GM23338 (cell line): ENCODE measurements around the gene RAB9B. TPM values are rescaled to one million over a fixed set of nuclear protein-coding genes. Genes with fewer than 3 reads are reported as not detected.

Experiments used
- ATAC-seq: fragments of 200-7000 bp; cut with Tn5 transposase; 3 replicates; pipeline ENCODE4 v1.9.1; 2020
- DNase-seq: peaks from one replicate; pipeline ENCODE4 v3.0.0-alpha.2; 2015; ENCODE audit warnings: low spot score
- H2AFZ ChIP-seq: fragments of 200-600 bp; sonication (generic); 2 replicates; pipeline ENCODE4 v1.8.0; 2016; ENCODE audit warnings: antibody characterized with exemption, mild to moderate bottlenecking, moderate library complexity
- H3F3A ChIP-seq: fragments of 200-600 bp; sonication (generic); replicated peaks from 2 replicates; pipeline ENCODE4 v1.8.0; 2017; ENCODE audit warnings: antibody characterized with exemption, mixed run types, low read depth
- H3K27ac ChIP-seq: fragments of 200-600 bp; sonication (generic); 2 replicates; pipeline ENCODE4 v1.6.1; 2016; ENCODE audit warnings: low read depth
- H3K27me3 ChIP-seq: fragments of 200-600 bp; sonication (generic); 2 replicates; pipeline ENCODE4 v1.8.0; 2016; ENCODE audit warnings: mild to moderate bottlenecking, mixed run types, moderate library complexity; ENCODE audit not compliant: insufficient read depth
- H3K36me3 ChIP-seq: fragments of 200-600 bp; sonication (generic); 2 replicates; pipeline ENCODE4 v1.8.0; 2016; ENCODE audit warnings: mild to moderate bottlenecking; ENCODE audit not compliant: insufficient read depth
- H3K4me1 ChIP-seq: fragments of 200-600 bp; sonication (generic); 2 replicates; pipeline ENCODE4 v1.8.0; 2016; ENCODE audit warnings: mild to moderate bottlenecking, moderate library complexity; ENCODE audit not compliant: insufficient read depth
- H3K4me2 ChIP-seq: fragments of 200-600 bp; sonication (generic); 2 replicates; pipeline ENCODE4 v1.7.1; 2017; ENCODE audit warnings: mixed run types
- H3K4me3 ChIP-seq: fragments of 200-600 bp; sonication (generic); 2 replicates; pipeline ENCODE4 v1.6.1; 2016; ENCODE audit warnings: mixed run types
- H3K79me2 ChIP-seq: fragments of 200-600 bp; sonication (generic); replicated peaks from 2 replicates; pipeline ENCODE4 v1.8.0; 2017; ENCODE audit warnings: mild to moderate bottlenecking; ENCODE audit not compliant: insufficient read depth
- H3K9me2 ChIP-seq: fragments of 200-600 bp; sonication (generic); 2 replicates; pipeline ENCODE4 v1.8.0; 2017; ENCODE audit not compliant: insufficient read depth
- H4K20me1 ChIP-seq: fragments of 200-600 bp; sonication (generic); replicated peaks from 2 replicates; pipeline ENCODE4 v1.8.0; 2017; ENCODE audit warnings: mild to moderate bottlenecking; ENCODE audit not compliant: insufficient read depth
- H3K27ac Mint-ChIP-seq: 2 replicates; pipeline ENCODE4 v1.8.0; 2020; ENCODE audit warnings: inconsistent platforms, mild to moderate bottlenecking, moderate library complexity, mixed read lengths
- H3K27me3 Mint-ChIP-seq: 3 replicates; pipeline ENCODE4 v1.8.0; 2022; ENCODE audit warnings: low read depth, mild to moderate bottlenecking, moderate library complexity, mixed read lengths, inconsistent platforms; ENCODE audit not compliant: insufficient read depth, poor library complexity
- H3K36me3 Mint-ChIP-seq: 3 replicates; pipeline ENCODE4 v1.8.0; 2021; ENCODE audit warnings: low read depth, mild to moderate bottlenecking, inconsistent platforms, moderate library complexity, mixed read lengths
- H3K4me1 Mint-ChIP-seq: 3 replicates; pipeline ENCODE4 v1.8.0; 2020; ENCODE audit warnings: mild to moderate bottlenecking, inconsistent platforms, mixed read lengths
- H3K4me3 Mint-ChIP-seq: 3 replicates; pipeline ENCODE4 v1.8.0; 2021; ENCODE audit warnings: moderate library complexity, mild to moderate bottlenecking, inconsistent platforms, mixed read lengths
- H3K9me3 Mint-ChIP-seq: 3 replicates; pipeline ENCODE4 v1.8.0; 2020; ENCODE audit warnings: moderate library complexity, mild to moderate bottlenecking, inconsistent platforms, mixed read lengths
- CREB1 ChIP-seq: fragments of 250-450 bp; sonication (Bioruptor Pico); IDR thresholded peaks from 2 replicates; pipeline ENCODE4 v1.5.0; 2020; ENCODE audit warnings: low read depth, mild to moderate bottlenecking, moderate library complexity
- JUNB ChIP-seq: IDR thresholded peaks from one replicate; pipeline ENCODE4 v1.6.1; 2016; ENCODE audit warnings: antibody characterized with exemption; ENCODE audit not compliant: unreplicated experiment
- NANOG ChIP-seq: IDR thresholded peaks from 2 replicates; pipeline ENCODE4 v1.6.1; 2016; ENCODE audit warnings: antibody characterized with exemption, borderline replicate concordance
- REST ChIP-seq: IDR thresholded peaks from one replicate; pipeline ENCODE4 v1.6.1; 2018; ENCODE audit warnings: antibody characterized with exemption; ENCODE audit not compliant: unreplicated experiment
- STAT1 ChIP-seq: IDR thresholded peaks from one replicate; pipeline ENCODE4 v1.6.1; 2016; ENCODE audit warnings: antibody characterized with exemption; ENCODE audit not compliant: unreplicated experiment
- ZNF462 ChIP-seq: fragments of 250-450 bp; sonication (Bioruptor Pico); IDR thresholded peaks from 2 replicates; pipeline ENCODE4 v1.5.0; 2020; ENCODE audit warnings: mild to moderate bottlenecking, moderate library complexity
- polyA plus RNA-seq: library from polyadenylated mRNA; unstranded; fragments of >200 nt; fragmentation: Nextera tagmentation; extraction: Ambion mirVana; gene quantifications from 2 replicates; pipeline ENCODE4 v1.2.1, GENCODE V29; 2016
- total RNA-seq: library from RNA; depleted of rRNA; stranded (reverse); fragments of >200 nt; shearing (Covaris generic); gene quantifications from 2 replicates; pipeline ENCODE4 v1.2.3, GENCODE V29; 2014

RAB9B gene
- total and polyA plus RNA-seq, 2 experiments from 2014 or later, result 0.24 to 0.28 TPM

- Histone ChIP-seq H3K79me2 (no peaks in the 10 kb centered on the region), H3F3A (no peaks in the 10 kb centered on the region), H4K20me1 (no peaks in the 10 kb centered on the region), H3K9me2 (no peaks in the 10 kb centered on the region), H3K4me3 (no peak overlapping the region), H3K27me3 (no peaks in the 10 kb centered on the region), H2AFZ (no peak overlapping the region), H3K36me3 (no peaks in the 10 kb centered on the region), H3K4me1 (no peaks in the 10 kb centered on the region), H3K27ac (no peak overlapping the region), H3K4me2 (no peak overlapping the region)
- Mint-ChIP-seq H3K27ac (no peak overlapping the region), H3K36me3 (no peaks in the 10 kb centered on the region), H3K27me3 (no peaks in the 10 kb centered on the region), H3K4me3 (no peak overlapping the region), H3K4me1 (no peaks in the 10 kb centered on the region), H3K9me3 (no peaks in the 10 kb centered on the region)
- ATAC-seq (no peak), DNase-seq (no peak)
- TF ChIP-seq REST, result no peak
- no peak for TF ChIP-seq CREB1 (CRISPR knock-in tag)
- TF ChIP-seq STAT1, result no peak
- TF ChIP-seq JUNB, result no peak
- no peak for TF ChIP-seq NANOG
- no peak for TF ChIP-seq ZNF462 (CRISPR knock-in tag)
Observed at GRCh38 chrX:103864886-103865534, 33.0 kb upstream of the RAB9B start.
